ENCODE data around the gene SLC22A3.
"Not testable (repeated sequence)": the region's sequence is repeated elsewhere in the genome, so short reads cannot be mapped to it uniquely, and the experiment has no call there.

Gene SLC22A3

GRCh38 chr6:160462551-160463109 is 114.5 kb downstream of the SLC22A3 start:
- Histone ChIP-seq H3K23ac (ENCODE audit: low read length in 2 of 2) (no peak overlapping the region), H3K4ac (ENCODE audit: low read depth in 1 of 2, low read length in 2 of 2) (peak overlapping the region; percentile 83 to 98), H3K14ac (ENCODE audit: low read length in 2 of 2) (peak overlapping the region in 1 of 2 experiments; percentile 95), H4K8ac (ENCODE audit: low read length) (peak overlapping the region; percentile 84), H3K79me1 (replicated peaks; ENCODE audit: low read length, poor library complexity, severe bottlenecking) (no peaks in the 10 kb centered on the region), H3K27me3 (ENCODE audit: control insufficient read depth in 1 of 2, insufficient read depth in 1 of 2, low read length in 2 of 2) (no peaks in the 10 kb centered on the region), H3K36me3 (ENCODE audit: control insufficient read depth in 1 of 2, insufficient read depth in 2 of 2, low read depth in 1 of 2, low read length in 2 of 2) (no peaks in the 10 kb centered on the region), H2AFZ (ENCODE audit: low read depth, low read length) (no peak overlapping the region), H3K4me1 (ENCODE audit: control insufficient read depth, insufficient read depth, low read depth, low read length) (peaks cover 7% of the 10 kb centered on the region), H3K9me3 (ENCODE audit: control insufficient read depth, low read length) (no peaks in the 10 kb centered on the region), H3K4me2 (ENCODE audit: low read length, poor library complexity, severe bottlenecking) (no peak overlapping the region), H2BK15ac (ENCODE audit: low read depth, poor library complexity, severe bottlenecking) (no peak overlapping the region), H2BK5ac (ENCODE audit: low read depth, low read length, poor library complexity, severe bottlenecking) (peak overlapping the region; percentile 63), H4K91ac (ENCODE audit: low read length) (peak overlapping the region; percentile 91), H3K9ac (ENCODE audit: low read length) (peak overlapping the region; percentile 18), H3K27ac (ENCODE audit: low read length, poor library complexity, severe bottlenecking) (peak overlapping the region; percentile 80), H2BK12ac (ENCODE audit: low read length in 2 of 2) (peak overlapping the region; percentile 95 to 99), H3K18ac (ENCODE audit: low read depth in 1 of 2, low read length in 2 of 2) (peak overlapping the region; percentile 91 to 99), H3K4me3 (ENCODE audit: insufficient read depth in 1 of 2, low read depth in 1 of 2, low read length in 2 of 2) (no peak overlapping the region), H2AK5ac (ENCODE audit: low read length, severe bottlenecking) (peak overlapping the region; percentile 87), H2BK120ac (ENCODE audit: low read depth, low read length) (peak overlapping the region; percentile 65)
- 22% methylated on average over 2 of the region's 3 CpGs for WGBS
- peak; percentile 91 for DNase-seq

DNA sequence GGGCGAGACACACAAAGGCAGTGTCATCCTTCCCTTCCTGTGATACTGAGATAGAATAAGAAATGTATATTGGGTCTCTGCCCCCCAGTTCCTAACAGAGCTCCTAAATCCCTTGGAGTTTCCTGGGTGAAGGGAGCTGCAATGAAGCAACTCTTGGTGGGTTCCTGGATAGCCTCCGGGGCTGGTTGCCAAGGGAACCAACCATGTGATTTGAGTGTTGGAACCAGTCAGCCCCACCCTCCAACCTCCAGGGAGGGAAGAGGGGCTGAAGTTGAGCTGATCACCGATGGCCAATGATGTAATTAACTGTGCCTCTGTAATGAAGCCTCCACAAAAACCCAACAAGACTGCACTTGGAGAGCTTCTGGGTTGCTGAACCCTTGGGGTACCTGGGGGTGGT is 116.6 kb downstream of the SLC22A3 start:
- Histone ChIP-seq H3K14ac (ENCODE audit: low read length in 2 of 2) (no peak overlapping the region), H3K4me3 (ENCODE audit: insufficient read depth in 1 of 2, low read depth in 1 of 2, low read length in 2 of 2) (no peak overlapping the region), H3K4ac (ENCODE audit: low read depth in 1 of 2, low read length in 2 of 2) (no peak overlapping the region), H2BK120ac (ENCODE audit: low read depth, low read length) (no peak overlapping the region), H3K9ac (ENCODE audit: low read length) (no peak overlapping the region), H2BK5ac (ENCODE audit: low read depth, low read length, poor library complexity, severe bottlenecking) (no peak overlapping the region), H4K8ac (ENCODE audit: low read length) (no peak overlapping the region), H2AFZ (ENCODE audit: low read depth, low read length) (no peak overlapping the region), H3K79me1 (replicated peaks; ENCODE audit: low read length, poor library complexity, severe bottlenecking) (no peaks in the 10 kb centered on the region), H3K4me1 (ENCODE audit: control insufficient read depth, insufficient read depth, low read depth, low read length) (peaks cover 7% of the 10 kb centered on the region), H3K36me3 (ENCODE audit: control insufficient read depth in 1 of 2, insufficient read depth in 2 of 2, low read depth in 1 of 2, low read length in 2 of 2) (no peaks in the 10 kb centered on the region), H3K23ac (ENCODE audit: low read length in 2 of 2) (no peak overlapping the region), H3K4me2 (ENCODE audit: low read length, poor library complexity, severe bottlenecking) (no peak overlapping the region), H3K27ac (ENCODE audit: low read length, poor library complexity, severe bottlenecking) (no peak overlapping the region), H3K18ac (ENCODE audit: low read depth in 1 of 2, low read length in 2 of 2) (no peak overlapping the region), H2AK5ac (ENCODE audit: low read length, severe bottlenecking) (no peak overlapping the region), H3K9me3 (ENCODE audit: control insufficient read depth, low read length) (no peaks in the 10 kb centered on the region), H2BK12ac (ENCODE audit: low read length in 2 of 2) (peak overlapping the region in 1 of 2 experiments; percentile 50), H2BK15ac (ENCODE audit: low read depth, poor library complexity, severe bottlenecking) (no peak overlapping the region), H4K91ac (ENCODE audit: low read length) (no peak overlapping the region), H3K27me3 (ENCODE audit: control insufficient read depth in 1 of 2, insufficient read depth in 1 of 2, low read length in 2 of 2) (no peaks in the 10 kb centered on the region)
- WGBS = no CpG with 5 or more reads among the region's 3 CpGs
- DNase-seq = no peak

GRCh38 chr6:160467261-160467871 is 119.2 kb downstream of the SLC22A3 start:
- not testable (repeated sequence) for H3K27me3 ChIP-seq (ENCODE audit: control insufficient read depth in 1 of 2, insufficient read depth in 1 of 2, low read length in 2 of 2); H3K27ac ChIP-seq (ENCODE audit: low read length, poor library complexity, severe bottlenecking); H3K14ac ChIP-seq (ENCODE audit: low read length in 2 of 2); H3K36me3 ChIP-seq (ENCODE audit: control insufficient read depth in 1 of 2, insufficient read depth in 2 of 2, low read depth in 1 of 2, low read length in 2 of 2); H3K18ac ChIP-seq (ENCODE audit: low read depth in 1 of 2, low read length in 2 of 2); H3K4me1 ChIP-seq (ENCODE audit: control insufficient read depth, insufficient read depth, low read depth, low read length); H3K23ac ChIP-seq (ENCODE audit: low read length in 2 of 2); H2AFZ ChIP-seq (ENCODE audit: low read depth, low read length); H2BK12ac ChIP-seq (ENCODE audit: low read length in 2 of 2); H2BK15ac ChIP-seq (ENCODE audit: low read depth, poor library complexity, severe bottlenecking); H2AK5ac ChIP-seq (ENCODE audit: low read length, severe bottlenecking); H2BK5ac ChIP-seq (ENCODE audit: low read depth, low read length, poor library complexity, severe bottlenecking); H3K9ac ChIP-seq (ENCODE audit: low read length); H3K4ac ChIP-seq (ENCODE audit: low read depth in 1 of 2, low read length in 2 of 2); DNase-seq; H2BK120ac ChIP-seq (ENCODE audit: low read depth, low read length); H3K4me3 ChIP-seq (ENCODE audit: insufficient read depth in 1 of 2, low read depth in 1 of 2, low read length in 2 of 2); H4K8ac ChIP-seq (ENCODE audit: low read length); H4K91ac ChIP-seq (ENCODE audit: low read length); H3K4me2 ChIP-seq (ENCODE audit: low read length, poor library complexity, severe bottlenecking); H3K79me1 ChIP-seq (replicated peaks; ENCODE audit: low read length, poor library complexity, severe bottlenecking); H3K9me3 ChIP-seq (ENCODE audit: control insufficient read depth, low read length)
- WGBS = 81% methylated on average over 14 of the region's 14 CpGs

GRCh38 chr6:160469153-160469552 is 121.0 kb downstream of the SLC22A3 start:
- Histone ChIP-seq H2AK5ac (ENCODE audit: low read length, severe bottlenecking) (no peak overlapping the region), H3K4me1 (ENCODE audit: control insufficient read depth, insufficient read depth, low read depth, low read length) (no peaks in the 10 kb centered on the region), H3K79me1 (replicated peaks; ENCODE audit: low read length, poor library complexity, severe bottlenecking) (no peaks in the 10 kb centered on the region), H4K8ac (ENCODE audit: low read length) (no peak overlapping the region), H3K23ac (ENCODE audit: low read length in 2 of 2) (no peak overlapping the region), H3K27ac (ENCODE audit: low read length, poor library complexity, severe bottlenecking) (no peak overlapping the region), H3K4me3 (ENCODE audit: insufficient read depth in 1 of 2, low read depth in 1 of 2, low read length in 2 of 2) (no peak overlapping the region), H3K4me2 (ENCODE audit: low read length, poor library complexity, severe bottlenecking) (no peak overlapping the region), H3K18ac (ENCODE audit: low read depth in 1 of 2, low read length in 2 of 2) (no peak overlapping the region), H2BK120ac (ENCODE audit: low read depth, low read length) (no peak overlapping the region), H3K4ac (ENCODE audit: low read depth in 1 of 2, low read length in 2 of 2) (no peak overlapping the region), H4K91ac (ENCODE audit: low read length) (no peak overlapping the region), H3K14ac (ENCODE audit: low read length in 2 of 2) (no peak overlapping the region), H3K9me3 (ENCODE audit: control insufficient read depth, low read length) (no peaks in the 10 kb centered on the region), H2BK5ac (ENCODE audit: low read depth, low read length, poor library complexity, severe bottlenecking) (peak overlapping the region; percentile 12), H3K27me3 (ENCODE audit: control insufficient read depth in 1 of 2, insufficient read depth in 1 of 2, low read length in 2 of 2) (no peaks in the 10 kb centered on the region), H2BK15ac (ENCODE audit: low read depth, poor library complexity, severe bottlenecking) (peak overlapping the region; percentile 83), H3K36me3 (ENCODE audit: control insufficient read depth in 1 of 2, insufficient read depth in 2 of 2, low read depth in 1 of 2, low read length in 2 of 2) (no peaks in the 10 kb centered on the region), H2BK12ac (ENCODE audit: low read length in 2 of 2) (no peak overlapping the region), H2AFZ (ENCODE audit: low read depth, low read length) (no peak overlapping the region), H3K9ac (ENCODE audit: low read length) (no peak overlapping the region)
- 100% methylated on average over 1 of the region's 2 CpGs for WGBS
- DNase-seq = no peak
